HepG2 (cell line): Measurements from ENCODE around the gene ADCY5. TPM values are rescaled to one million over a fixed set of nuclear protein-coding genes. Genes with fewer than 3 reads are reported as not detected.

Experiments used
- ATAC-seq: fragments of 200-7000 bp; cut with Tn5 transposase; 3 replicates; pipeline ENCODE4 v1.9.1; 2020; ENCODE audit warnings: mild to moderate bottlenecking, moderate library complexity
- BruUV-seq: library from RNA; stranded (reverse); fragments of 400-500 nt; replicated peaks from 2 replicates; lab custom pipeline; 2021; lab: Mats Ljungman, UMichigan
- CTCF ChIA-PET: fragments of 300-600 bp; formaldehyde crosslinking; extraction: SDS; loops from one replicate; lab custom pipeline; 2021; ENCODE audit warnings: low total read pairs, inconsistent platforms, low intra/inter-chr PET ratio; lab: Yijun Ruan, JAX
- POLR2A ChIA-PET: fragments of 350-600 bp; sonication (Branson Sonifier 250); formaldehyde crosslinking; loops from one replicate; lab custom pipeline; 2020; ENCODE audit warnings: antibody characterized with exemption, inconsistent platforms; lab: Yijun Ruan, JAX
- DNase-seq: peaks from one replicate; pipeline ENCODE4 v3.0.0-alpha.2; 2015; ENCODE audit warnings: low spot score
- FAIRE-seq: peaks from 3 replicates; lab custom pipeline; 2011; peaks lifted over from hg19 to GRCh38; lab: Jason Lieb, UNC
- H2AFZ ChIP-seq: one replicate; pipeline ENCODE4 v1.6.1; 2011; ENCODE audit warnings: low read length, inconsistent platforms
- H3K27ac ChIP-seq: fragments of 300-600 bp; 3 replicates; pipeline ENCODE4 v1.8.0; 2011; ENCODE audit warnings: mixed run types, mild to moderate bottlenecking, mixed read lengths, low read length, inconsistent platforms; ENCODE audit not compliant: insufficient read depth; ENCODE audit errors: extremely low read length
- H3K27me3 ChIP-seq, 2 experiments: fragments of 200-600 bp in 1 of 2; 2 replicates in 1 of 2; 3 replicates in 1 of 2; pipeline versions ENCODE4 v1.6.0 to v1.8.0; 2011; ENCODE audit warnings: low read length in 2 of 2, mild to moderate bottlenecking in 2 of 2, moderate library complexity in 2 of 2, inconsistent platforms in 1 of 2; ENCODE audit not compliant: insufficient read depth in 2 of 2, control insufficient read depth in 1 of 2
- H3K36me3 ChIP-seq, 2 experiments: fragments of 200-600 bp in 1 of 2; replicated peaks in 1 of 2; 2 replicates in 1 of 2; 3 replicates in 1 of 2; pipeline versions ENCODE4 v1.5.1 to v1.8.0; 2011; ENCODE audit warnings: low read length in 2 of 2, inconsistent platforms in 1 of 2; ENCODE audit not compliant: insufficient read depth in 2 of 2, control insufficient read depth in 1 of 2
- H3K4me1 ChIP-seq: 2 replicates; pipeline ENCODE4 v1.5.1; 2012; ENCODE audit warnings: low read length, inconsistent platforms; ENCODE audit not compliant: insufficient read depth
- H3K4me2 ChIP-seq: 2 replicates; pipeline ENCODE4 v1.6.0; 2011; ENCODE audit warnings: low read depth, low read length, inconsistent platforms
- H3K4me3 ChIP-seq, 3 experiments: fragments of 200-600 bp in 1 of 3; sonication (generic), shearing (Covaris generic) in 1 of 3; replicated peaks in 1 of 3; 2 replicates each; pipeline ENCODE4 v1.5.1; 2011 to 2016; ENCODE audit warnings: low read length in 3 of 3, inconsistent platforms in 2 of 3, low read depth in 2 of 3, mild to moderate bottlenecking in 2 of 3, control low read depth in 1 of 3, mixed read lengths in 1 of 3; ENCODE audit not compliant: insufficient read depth in 1 of 3
- H3K79me2 ChIP-seq: one replicate; pipeline ENCODE4 v1.6.1; 2011; ENCODE audit warnings: low read length, inconsistent platforms; ENCODE audit not compliant: insufficient read depth
- H3K9ac ChIP-seq: 2 replicates; pipeline ENCODE4 v1.6.0; 2011; ENCODE audit warnings: mild to moderate bottlenecking, low read depth, low read length, inconsistent platforms; ENCODE audit not compliant: insufficient read depth
- H3K9me3 ChIP-seq: 2 replicates; pipeline ENCODE4 v1.5.1; 2012; ENCODE audit warnings: mild to moderate bottlenecking, low read length
- H4K20me1 ChIP-seq: 2 replicates; pipeline ENCODE4 v1.6.0; 2011; ENCODE audit warnings: inconsistent platforms, mild to moderate bottlenecking, low read length, moderate library complexity; ENCODE audit not compliant: insufficient read depth
- POLR2A ChIP-seq, 2 experiments: IDR thresholded peaks; 2 replicates each; pipeline ENCODE4 v1.6.1; 2011; ENCODE audit warnings: low read depth in 2 of 2, low read length in 2 of 2, mild to moderate bottlenecking in 1 of 2, moderate library complexity in 1 of 2; ENCODE audit not compliant: insufficient read depth in 1 of 2
- ZNF142 ChIP-seq: sonication (generic); formaldehyde crosslinking; IDR thresholded peaks from 2 replicates; pipeline ENCODE4 v1.4.0; 2020; ENCODE audit warnings: missing genetic modification reagents
- WGBS: methylation state at CpG from one replicate; pipeline ENCODE4 v1.1.6; 2017; ENCODE audit warnings: low lambda C conversion rate; 5-methylcytosine and 5-hydroxymethylcytosine counted together
- in situ Hi-C: cut with HindIII; loops from 2 replicates; pipeline ENCODE4 v1.10.0; 2017; ENCODE audit warnings: low pct_unique_long_range_greater_than_20kb; ENCODE audit not compliant: extremely low pct_ligation_motif_present
- intact Hi-C: fragments of 100-400 bp; cut with micrococcal nuclease; formaldehyde crosslinking; loops from one replicate; pipeline ENCODE4 v1.10.0; 2022; ENCODE audit not compliant: unreplicated experiment
- polyA plus RNA-seq, 8 experiments: library from polyadenylated mRNA; depleted of rRNA in 3 of 8; stranded (reverse) in 7 of 8; unstranded in 1 of 8; fragments of >200 nt; fragmentation: Illumina TruSeq in 4 of 8; extraction: Trizol in 4 of 8; gene quantifications; 2 replicates each; pipeline versions ENCODE4 v1.2.1 to v1.2.3, GENCODE V29; 2011 to 2016; ENCODE audit warnings: low read depth in 4 of 8, missing spikeins in 1 of 8, mixed read lengths in 1 of 8; ENCODE audit not compliant: insufficient read depth in 1 of 8
- total RNA-seq, 5 experiments: library from RNA; depleted of rRNA; stranded (reverse); fragments of >200 nt; fragmentation: Illumina TruSeq; extraction: Trizol; gene quantifications; 2 replicates each; pipeline ENCODE4 v1.2.3, GENCODE V29; 2016; ENCODE audit warnings: low read depth in 1 of 5

The ADCY5 gene
- total and polyA plus RNA-seq, 2 of the 13 experiments (the other 11 are each of a cell fraction or from before 2014, with no cell fraction given) = not detected

- TF ChIP-seq ZNF142 (CRISPR knock-in tag) (no peak), POLR2A (IDR thresholded peaks at IDR 0.05; ENCODE audit: insufficient read depth in 1 of 2, low read depth in 2 of 2, low read length in 2 of 2) (no peak)
- TF ChIP-seq, all 625 proteins: peak for 0
- CTCF ChIA-PET = no interaction called here
- Histone ChIP-seq H3K4me1 (no peaks in the 10 kb centered on the region), H3K79me2 (no peaks in the 10 kb centered on the region), H3K36me3 (no peaks in the 10 kb centered on the region), H3K9ac (no peak overlapping the region), H3K9me3 (no peaks in the 10 kb centered on the region), H3K27me3 (peaks cover 1 to 14% of the 10 kb centered on the region in 2 experiments; a peak in 3 of 5 replicates), H3K27ac (no peak overlapping the region), H2AFZ (no peak overlapping the region), H3K4me3 (no peak overlapping the region), H4K20me1 (no peaks in the 10 kb centered on the region), H3K4me2 (no peak overlapping the region)
- intact Hi-C loops (no loop called here), in situ Hi-C loops (no loop called here)
- POLR2A ChIA-PET = no interaction called here
- no TSS peak for BruUV-seq
- DNase-seq = no peak
- WGBS = 27% methylated on average over 13 of the region's 15 CpGs
- ATAC-seq = no peak
- no peak for FAIRE-seq
Observed at GRCh38 chr3:123303976-123304560, 144.8 kb downstream of the ADCY5 start.
